RWPE1 (cell line): ENCODE results near the gene CDC123.

Experiments
- CTCF ChIA-PET: fragments of 350-600 bp; sonication (Branson Sonifier 250); formaldehyde crosslinking; extraction: SDS; loops from one replicate; lab custom pipeline; 2021; lab: Yijun Ruan, JAX
- POLR2A ChIA-PET: fragments of 400-600 bp; formaldehyde crosslinking; extraction: SDS; loops from one replicate; lab custom pipeline; 2020; ENCODE audit warnings: antibody characterized with exemption; ENCODE audit not compliant: low non-redundant PET; lab: Yijun Ruan, JAX
- DNase-seq: peaks from one replicate; pipeline ENCODE4 v3.0.0; 2012; ENCODE audit warnings: low spot score
- H3K27ac ChIP-seq: fragments of 450-650 bp; 2 replicates; pipeline ENCODE4 v1.5.1; 2017
- CTCF ChIP-seq: fragments of 450-650 bp; conservative IDR thresholded peaks from 2 replicates; pipeline ENCODE4 v1.5.1; 2017; ENCODE audit warnings: low read depth, mild to moderate bottlenecking

The CDC123 gene

GRCh38 chr10:12299222-12299965 is 103.4 kb downstream of the CDC123 start:
- POLR2A ChIA-PET = interaction anchor here (0.5 kb wide), 1 partner anchor 534 kb away, joined by 6 read pairs; no protein-coding TSS in a partner anchor
- no peak for TF ChIP-seq CTCF
- no peak overlapping the region for H3K27ac ChIP-seq
- CTCF ChIA-PET = no interaction called here
- DNase-seq = no peak
